HEK293T (cell line): ENCODE measurements around the gene AKAP6.

Experiments
- CTCF ChIA-PET: fragments of 350-600 bp; formaldehyde crosslinking; extraction: SDS; loops from one replicate; lab custom pipeline; 2021; ENCODE audit warnings: antibody characterized with exemption, inconsistent platforms; lab: Yijun Ruan, JAX
- POLR2A ChIA-PET: fragments of 350-600 bp; formaldehyde crosslinking; extraction: SDS; loops from one replicate; lab custom pipeline; 2020; ENCODE audit warnings: antibody characterized with exemption, inconsistent platforms; lab: Yijun Ruan, JAX
- DNase-seq: peaks from one replicate; pipeline ENCODE4 v3.0.0; 2012; ENCODE audit warnings: mixed read lengths; ENCODE audit errors: extremely low spot score
- ARNT ChIP-seq: fragments of 450-650 bp; IDR thresholded peaks from 2 replicates; pipeline ENCODE4 v1.6.1; 2017; ENCODE audit warnings: mild to moderate bottlenecking
- BHLHE40 ChIP-seq: fragments of 450-650 bp; IDR thresholded peaks from 2 replicates; pipeline ENCODE4 v1.6.1; 2016; ENCODE audit warnings: mild to moderate bottlenecking, moderate library complexity, borderline replicate concordance
- CTBP1 ChIP-seq: fragments of 450-650 bp; IDR thresholded peaks from 2 replicates; pipeline ENCODE4 v1.6.1; 2016; ENCODE audit warnings: borderline replicate concordance
- ELF4 ChIP-seq: fragments of 450-650 bp; IDR thresholded peaks from 2 replicates; pipeline ENCODE4 v1.6.1; 2017; ENCODE audit warnings: antibody characterized with exemption
- FOXA1 ChIP-seq: fragments of 450-650 bp; IDR thresholded peaks from 2 replicates; pipeline ENCODE4 v1.6.1; 2016; ENCODE audit warnings: mild to moderate bottlenecking
- FOXK2 ChIP-seq: fragments of 450-650 bp; IDR thresholded peaks from 2 replicates; pipeline ENCODE4 v1.6.1; 2016; ENCODE audit warnings: mild to moderate bottlenecking
- FOXM1 ChIP-seq: fragments of 450-650 bp; IDR thresholded peaks from 2 replicates; pipeline ENCODE4 v1.6.1; 2017; ENCODE audit warnings: mild to moderate bottlenecking, borderline replicate concordance
- HDGF ChIP-seq: fragments of 450-650 bp; IDR thresholded peaks from 2 replicates; pipeline ENCODE4 v1.6.1; 2017; ENCODE audit warnings: antibody characterized with exemption, borderline replicate concordance
- L3MBTL2 ChIP-seq: fragments of 450-650 bp; conservative IDR thresholded peaks from 2 replicates; pipeline ENCODE4 v1.6.1; 2016; ENCODE audit warnings: mild to moderate bottlenecking
- LEF1 ChIP-seq: fragments of 450-650 bp; IDR thresholded peaks from 2 replicates; pipeline ENCODE4 v1.6.1; 2017; ENCODE audit warnings: mild to moderate bottlenecking, borderline replicate concordance
- NFRKB ChIP-seq: fragments of 450-650 bp; IDR thresholded peaks from 2 replicates; pipeline ENCODE4 v1.6.1; 2016; ENCODE audit warnings: mild to moderate bottlenecking, moderate library complexity
- PKNOX1 ChIP-seq: fragments of 450-650 bp; IDR thresholded peaks from 2 replicates; pipeline ENCODE4 v1.6.1; 2016
- SP1 ChIP-seq: fragments of 450-650 bp; IDR thresholded peaks from 2 replicates; pipeline ENCODE4 v1.6.1; 2017
- SUZ12 ChIP-seq: fragments of 450-650 bp; IDR thresholded peaks from 2 replicates; pipeline ENCODE4 v1.6.1; 2016; ENCODE audit warnings: mild to moderate bottlenecking
- TARDBP ChIP-seq: fragments of 450-650 bp; IDR thresholded peaks from 2 replicates; pipeline ENCODE4 v1.6.1; 2016
- ZNF384 ChIP-seq: fragments of 450-650 bp; IDR thresholded peaks from 2 replicates; pipeline ENCODE4 v1.6.1; 2016

The AKAP6 gene

DNA sequence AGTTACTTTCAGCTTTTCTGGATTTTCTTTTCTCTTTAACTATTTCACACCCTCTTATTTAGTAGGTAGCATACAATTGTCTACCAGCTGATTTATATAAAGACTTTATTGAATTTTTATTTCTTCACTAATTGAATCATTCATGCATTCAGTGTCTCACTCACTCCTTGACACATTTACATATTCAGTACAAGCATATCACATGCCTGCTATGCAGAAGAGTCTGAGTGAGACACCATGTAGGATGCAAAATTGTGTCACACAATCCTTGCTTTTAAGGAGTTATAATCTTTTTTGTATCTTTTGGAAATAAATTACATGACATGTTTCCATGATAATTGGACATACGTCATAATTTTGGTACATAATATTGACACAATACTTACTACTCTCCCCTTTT is 83.0 kb downstream of the AKAP6 start:
- DNase-seq, result no peak
- ChIA-PET CTCF (interaction anchor here (1.2 kb wide), 1 partner anchor 102 kb away, joined by 3 read pairs; no protein-coding TSS in a partner anchor), POLR2A (no interaction called here)
- TF ChIP-seq FOXA1 (no peak), ELF4 (no peak), ARNT (no peak), LEF1 (no peak), TARDBP (no peak), SP1 (no peak), PKNOX1 (no peak), FOXK2 (no peak), ZNF384 (no peak), FOXM1 (no peak), NFRKB (no peak), L3MBTL2 (no peak), BHLHE40 (no peak), HDGF (no peak), CTBP1 (no peak), SUZ12 (no peak)

DNA sequence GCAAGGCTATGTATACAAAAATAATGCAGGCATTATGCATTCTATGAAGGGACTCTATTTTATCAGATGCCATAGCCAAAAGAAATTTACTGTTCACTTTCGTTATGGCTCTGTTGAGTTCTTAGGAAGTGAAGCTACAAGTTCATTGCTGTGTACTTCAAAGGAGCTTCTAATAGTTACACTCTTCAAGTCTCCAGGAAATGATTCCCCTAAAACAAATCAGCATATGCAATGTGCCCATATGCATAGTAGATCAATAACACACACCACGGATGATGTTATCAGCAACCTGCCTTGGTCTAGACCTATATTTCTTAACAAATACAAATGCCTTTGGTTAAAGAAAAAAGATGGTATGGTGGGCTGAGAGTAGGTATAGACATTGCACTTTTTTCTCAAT is 83.4 kb downstream of the AKAP6 start:
- no peak for DNase-seq
- TF ChIP-seq BHLHE40 (no peak), ZNF384 (no peak), LEF1 (no peak), ELF4 (no peak), CTBP1 (no peak), ARNT (no peak), NFRKB (no peak), TARDBP (no peak), SUZ12 (no peak)
- POLR2A ChIA-PET, result no interaction called here
- CTCF ChIA-PET, result interaction anchor here (1.2 kb wide), 1 partner anchor 101 kb away, joined by 3 read pairs; no protein-coding TSS in a partner anchor

DNA sequence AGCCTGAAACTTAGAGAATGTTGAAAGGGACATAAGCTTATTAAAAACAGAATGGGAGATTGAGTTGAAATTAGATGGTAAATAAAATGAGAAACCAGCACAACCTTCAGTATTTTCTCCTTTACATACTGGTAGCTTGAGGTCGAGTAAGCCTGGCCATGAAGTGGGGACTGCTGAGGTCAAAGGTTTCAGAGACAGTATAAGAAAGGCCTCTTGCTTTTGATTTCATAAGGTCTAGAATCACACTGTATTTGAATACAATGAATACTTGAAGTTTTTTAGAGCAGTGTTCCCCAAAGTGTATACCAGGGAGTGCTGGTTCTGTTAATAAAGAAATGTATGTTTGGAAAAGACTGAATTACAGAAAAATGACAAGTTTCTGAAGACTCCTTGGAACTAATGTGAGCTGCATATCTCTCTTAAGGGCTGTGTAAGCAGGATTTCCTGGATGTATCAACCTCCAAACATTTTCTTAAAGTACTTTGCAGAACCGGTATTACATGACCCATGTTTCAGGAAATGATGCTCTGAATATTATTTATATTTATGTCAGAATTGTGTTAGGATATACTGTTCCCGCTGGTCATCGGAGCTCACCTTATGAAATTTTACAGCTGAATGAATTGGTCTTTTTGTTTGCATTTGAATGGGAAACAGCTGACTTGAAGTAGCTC is 85.0 kb downstream of the AKAP6 start:
- POLR2A ChIA-PET, result no interaction called here
- no peak for DNase-seq
- no peak for TF ChIP-seq ZNF384
- CTCF ChIA-PET, result interaction anchor here (0.6 to 0.8 kb wide), 3 partner anchors 17 to 486 kb away, joined by 3 to 5 read pairs (median 4); no protein-coding TSS in a partner anchor

DNA sequence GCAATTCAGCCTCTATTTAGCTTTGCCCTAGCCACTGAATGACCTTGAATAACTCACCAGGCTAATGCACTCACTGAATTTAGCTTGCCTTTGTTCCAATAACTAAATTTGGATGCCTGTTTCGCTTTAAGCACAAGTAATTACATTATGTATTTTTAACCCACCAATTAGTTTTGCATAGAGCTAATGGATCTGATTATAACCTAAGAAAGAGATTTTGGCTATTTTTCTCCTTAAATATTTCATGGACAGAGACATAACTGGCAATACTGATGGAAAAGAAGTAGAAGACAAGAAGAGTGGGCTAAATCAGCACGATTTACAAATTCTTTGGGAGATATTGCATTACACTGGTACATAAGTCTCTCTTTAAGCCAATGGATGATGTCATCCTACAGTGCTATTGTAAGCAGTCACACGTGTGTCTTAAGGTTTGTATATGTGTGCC is 85.7 kb downstream of the AKAP6 start:
- POLR2A ChIA-PET, result no interaction called here

DNA sequence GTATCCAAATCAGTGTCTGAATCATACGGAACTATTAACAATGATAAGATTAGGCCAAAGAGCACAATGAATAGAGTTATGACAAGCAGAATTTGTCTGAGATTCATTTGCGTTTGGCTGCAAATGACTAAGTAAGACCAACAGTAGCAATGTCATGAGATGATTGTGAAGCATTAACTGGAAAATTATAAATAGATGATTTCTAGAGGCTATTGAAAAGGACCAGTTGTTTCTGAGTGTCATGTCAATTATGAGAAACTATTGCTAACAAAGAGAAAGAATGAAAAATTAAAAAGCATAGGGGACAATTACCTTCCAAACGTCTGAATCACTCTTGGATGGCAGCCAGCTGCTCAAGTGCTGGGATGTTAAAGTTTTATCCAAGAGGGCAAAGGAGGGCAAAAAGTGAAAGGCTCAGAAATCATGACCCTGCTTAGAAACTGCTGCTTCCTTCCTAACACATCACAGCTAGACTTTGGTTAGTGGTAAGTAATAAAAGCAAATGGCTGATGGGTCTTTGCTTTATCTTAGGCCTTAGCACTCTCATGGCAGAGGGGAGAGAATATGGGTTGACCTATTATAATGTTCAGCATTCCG is 89.0 kb downstream of the AKAP6 start:
- TF ChIP-seq FOXM1 (no peak), TARDBP (no peak), BHLHE40 (no peak), FOXK2 (no peak), L3MBTL2 (no peak), CTBP1 (no peak), HDGF (no peak), NFRKB (no peak), PKNOX1 (no peak), SUZ12 (no peak)
- POLR2A ChIA-PET, result no interaction called here
- no peak for DNase-seq
- CTCF ChIA-PET, result no interaction called here

More for the DNA sequence above, 85.7 kb downstream of the AKAP6 start:
- TF ChIP-seq PKNOX1 (no peak), CTBP1 (no peak), ELF4 (no peak), L3MBTL2 (no peak), HDGF (no peak), ZNF384 (no peak), LEF1 (no peak), SP1 (no peak), BHLHE40 (no peak), SUZ12 (no peak), FOXA1 (no peak), TARDBP (no peak), NFRKB (no peak), ARNT (no peak), FOXK2 (no peak), FOXM1 (no peak)
- CTCF ChIA-PET, result interaction anchor here (0.6 kb wide), 2 partner anchors 17 to 487 kb away, joined by 3 to 5 read pairs; no protein-coding TSS in a partner anchor
- no peak for DNase-seq

DNA sequence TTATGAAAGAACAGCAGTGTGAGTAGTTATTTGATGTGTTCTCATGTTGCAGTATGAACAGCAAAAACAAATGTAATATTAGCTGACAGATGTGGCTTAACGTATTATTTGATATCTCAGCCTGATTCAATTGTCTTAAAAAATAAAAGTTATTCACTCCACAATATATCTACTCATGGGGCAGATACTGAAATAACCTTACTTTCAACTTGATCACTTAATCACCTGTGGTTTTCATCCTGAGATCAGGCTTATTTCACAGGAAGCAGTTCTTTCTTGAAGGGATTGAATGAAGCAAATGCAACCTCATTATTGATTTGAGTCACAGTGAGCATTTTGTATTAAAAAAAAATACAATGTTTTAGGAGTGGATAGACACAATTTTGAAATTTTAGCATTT is 90.3 kb downstream of the AKAP6 start:
- CTCF ChIA-PET, result no interaction called here
- POLR2A ChIA-PET, result no interaction called here
- no peak for TF ChIP-seq ARNT
- TF ChIP-seq CTBP1, result no peak
- TF ChIP-seq ELF4, result no peak
- TF ChIP-seq NFRKB, result no peak
- TF ChIP-seq FOXM1, result no peak
- no peak for TF ChIP-seq L3MBTL2
- TF ChIP-seq SUZ12, result no peak
- TF ChIP-seq HDGF, result no peak
- TF ChIP-seq SP1, result no peak
- no peak for TF ChIP-seq PKNOX1
- no peak for TF ChIP-seq TARDBP
- TF ChIP-seq LEF1, result no peak
- TF ChIP-seq ZNF384, result no peak
- TF ChIP-seq FOXK2, result no peak
- TF ChIP-seq FOXA1, result no peak
- no peak for TF ChIP-seq BHLHE40
- no peak for DNase-seq
